OCI-LY3 (cell line): Measurements from ENCODE around the gene FNDC10.

ENCODE experiments used
- H2AFZ ChIP-seq: fragments of 200-600, 300-600 bp; shearing (Covaris generic); 2 replicates; pipeline ENCODE4 v1.6.0; 2014; ENCODE audit warnings: antibody characterized with exemption, low read depth, low read length
- H3K27ac ChIP-seq: fragments of 200-600, 300-600 bp; sonication (generic); 2 replicates; pipeline ENCODE4 v1.5.1; 2014; ENCODE audit warnings: mild to moderate bottlenecking, low read length, moderate library complexity, mixed read lengths
- H3K27me3 ChIP-seq: fragments of 200-600, 300-600 bp; sonication (generic); 2 replicates; pipeline ENCODE4 v1.6.1; 2014; ENCODE audit warnings: low read depth, low read length, mixed read lengths
- H3K36me3 ChIP-seq: fragments of 200-600, 300-600 bp; sonication (generic); replicated peaks from 2 replicates; pipeline ENCODE3; 2014; ENCODE audit warnings: low read depth, low read length, mixed read lengths
- H3K4me1 ChIP-seq: fragments of 300-600, 200-600 bp; sonication (generic); 2 replicates; pipeline ENCODE4 v1.6.1; 2014; ENCODE audit warnings: low read length, mixed read lengths
- H3K4me2 ChIP-seq: fragments of 200-600, 300-600 bp; sonication (generic); 2 replicates; pipeline ENCODE4 v1.6.1; 2014; ENCODE audit warnings: low read length, mixed read lengths
- H3K4me3 ChIP-seq: fragments of 300-600, 200-600 bp; sonication (generic); 2 replicates; pipeline ENCODE4 v1.5.1; 2014; ENCODE audit warnings: antibody characterized with exemption, mild to moderate bottlenecking, low read length, moderate library complexity
- H3K79me2 ChIP-seq: fragments of 300-600, 200-600 bp; shearing (Covaris generic); 2 replicates; pipeline ENCODE4 v1.6.1; 2014; ENCODE audit warnings: mild to moderate bottlenecking, low read length, mixed read lengths
- H3K9ac ChIP-seq: fragments of 300-600, 200-600 bp; shearing (Covaris generic); 2 replicates; pipeline ENCODE4 v1.6.0; 2014; ENCODE audit warnings: mild to moderate bottlenecking, low read length, moderate library complexity
- H3K9me3 ChIP-seq: fragments of 200-600, 300-600 bp; shearing (Covaris generic); 2 replicates; pipeline ENCODE4 v1.6.1; 2014; ENCODE audit warnings: low read length, mixed read lengths; ENCODE audit not compliant: insufficient read depth
- H4K20me1 ChIP-seq: fragments of 200-600, 300-600 bp; sonication (generic); 2 replicates; pipeline ENCODE4 v1.6.1; 2016; ENCODE audit warnings: low read length, mixed read lengths; ENCODE audit not compliant: insufficient read depth
- CTCF ChIP-seq: fragments of 200-600, 300-600 bp; sonication (generic); IDR thresholded peaks from 2 replicates; pipeline ENCODE4 v1.5.1; 2014; ENCODE audit warnings: antibody characterized with exemption, low read length, low read depth
- EZH2phosphoT487 ChIP-seq: fragments of 200-600 bp; shearing (Covaris generic); IDR thresholded peaks from 2 replicates; pipeline ENCODE4 v1.6.1; 2018; ENCODE audit warnings: antibody characterized with exemption, mixed run types, low read depth

FNDC10 gene

DNA sequence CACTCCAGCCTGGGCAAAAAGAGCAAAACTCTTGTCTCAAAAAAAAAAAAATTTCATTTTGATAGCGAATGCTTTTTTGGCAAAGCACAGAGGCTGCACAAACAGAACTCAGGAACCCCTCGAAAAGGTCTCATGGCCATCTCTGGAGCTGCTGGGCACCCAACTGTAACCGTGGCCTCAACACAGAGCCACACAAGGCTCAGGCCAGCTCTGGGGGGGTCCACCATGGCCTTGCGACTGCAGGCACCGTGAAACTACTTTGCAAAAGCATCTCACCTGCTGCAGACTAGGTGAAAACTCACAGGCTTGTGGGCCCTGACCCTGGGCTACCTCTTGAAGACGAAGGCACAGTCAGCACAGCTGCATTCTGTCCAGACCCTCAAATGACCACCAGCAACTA is 43.4 kb downstream of the FNDC10 start:
- Histone ChIP-seq H3K36me3 (no peaks in the 10 kb centered on the region), H3K4me1 (no peaks in the 10 kb centered on the region), H4K20me1 (no peaks in the 10 kb centered on the region), H2AFZ (no peak overlapping the region), H3K9me3 (no peaks in the 10 kb centered on the region), H3K27ac (no peak overlapping the region), H3K27me3 (no peaks in the 10 kb centered on the region), H3K4me2 (no peak overlapping the region), H3K4me3 (no peak overlapping the region), H3K9ac (no peak overlapping the region), H3K79me2 (no peaks in the 10 kb centered on the region)
- TF ChIP-seq CTCF, result no peak
- TF ChIP-seq EZH2phosphoT487, result no peak

DNA sequence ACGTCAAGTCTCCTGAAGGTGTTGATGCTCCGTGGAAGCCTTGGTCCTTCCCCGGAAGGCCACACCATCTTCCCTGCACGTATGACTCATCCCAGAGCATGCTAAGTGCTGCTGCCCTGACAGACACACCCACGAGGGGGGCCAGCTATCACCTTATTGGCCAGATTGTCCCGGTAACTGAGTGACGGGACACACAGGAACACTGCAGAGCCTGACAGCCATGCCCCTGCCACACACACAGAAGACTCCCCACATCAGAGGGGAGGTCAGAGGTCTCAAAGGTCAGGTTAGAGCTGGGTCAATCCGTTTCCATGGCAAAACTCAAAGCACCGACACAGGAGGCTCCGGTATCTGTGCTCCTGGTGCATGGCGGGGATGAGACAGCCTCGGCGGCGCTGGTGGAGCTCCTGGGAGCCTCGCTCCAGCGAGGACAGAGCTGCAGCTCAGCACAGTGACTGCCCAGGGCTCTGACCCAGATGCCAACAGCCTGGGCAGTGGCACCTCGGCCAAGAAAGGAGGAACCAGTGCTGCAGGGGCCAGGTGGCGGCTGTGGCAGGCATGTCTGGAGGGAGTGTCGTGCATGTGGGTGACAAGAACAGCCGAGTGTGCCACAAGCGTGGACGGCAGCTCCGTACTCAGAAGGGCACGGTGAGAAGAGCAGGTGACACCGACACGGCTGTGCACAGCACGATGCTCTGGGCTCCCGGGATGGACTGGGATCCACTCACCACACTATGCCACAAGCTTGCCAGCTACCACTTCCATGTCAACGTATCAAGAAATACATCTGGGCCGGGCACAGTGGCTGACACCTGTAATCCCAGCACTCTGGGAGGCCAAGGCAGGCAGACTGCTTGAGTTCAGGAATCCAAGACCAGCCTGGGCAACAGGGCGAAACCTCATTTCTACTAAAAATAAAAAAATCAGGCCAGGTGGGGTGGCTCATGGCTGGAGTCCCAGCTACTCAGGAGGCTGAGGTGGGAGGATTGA is 44.7 kb downstream of the FNDC10 start:
- H3K36me3 ChIP-seq, result no peaks in the 10 kb centered on the region
- H3K4me2 ChIP-seq, result no peak overlapping the region
- no peaks in the 10 kb centered on the region for H3K27me3 ChIP-seq
- TF ChIP-seq EZH2phosphoT487 (no peak), CTCF (no peak)
- H3K4me1 ChIP-seq, result no peaks in the 10 kb centered on the region
- no peak overlapping the region for H3K27ac ChIP-seq
- no peak overlapping the region for H3K4me3 ChIP-seq
- no peak overlapping the region for H3K9ac ChIP-seq
- no peaks in the 10 kb centered on the region for H4K20me1 ChIP-seq
- no peaks in the 10 kb centered on the region for H3K79me2 ChIP-seq
- H3K9me3 ChIP-seq, result no peaks in the 10 kb centered on the region
- H2AFZ ChIP-seq, result no peak overlapping the region

DNA sequence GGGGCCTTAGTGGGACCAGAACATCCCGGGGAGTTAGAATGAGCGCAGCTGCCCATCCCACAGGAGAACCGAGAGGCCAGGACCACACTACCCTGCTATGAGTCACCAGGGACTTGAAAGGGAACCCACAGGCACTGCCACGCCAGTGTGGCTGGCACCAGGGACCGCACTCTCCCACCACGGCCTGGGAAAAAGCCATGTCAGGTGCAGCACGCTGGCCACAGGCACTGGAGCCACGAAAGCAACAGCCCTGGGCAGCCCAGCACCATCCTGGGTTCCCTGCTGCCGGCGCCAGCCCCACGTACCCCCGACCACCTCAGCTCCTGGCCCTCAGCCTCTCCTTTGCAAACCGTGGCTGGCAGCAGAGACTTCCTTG is 45.4 kb downstream of the FNDC10 start:
- Histone ChIP-seq H3K79me2 (no peaks in the 10 kb centered on the region), H3K4me2 (no peak overlapping the region), H3K27ac (no peak overlapping the region), H3K36me3 (no peaks in the 10 kb centered on the region), H3K9me3 (no peaks in the 10 kb centered on the region), H3K4me3 (no peak overlapping the region), H3K27me3 (no peaks in the 10 kb centered on the region), H4K20me1 (no peaks in the 10 kb centered on the region), H2AFZ (no peak overlapping the region), H3K4me1 (no peaks in the 10 kb centered on the region), H3K9ac (no peak overlapping the region)
- no peak for TF ChIP-seq EZH2phosphoT487
- no peak for TF ChIP-seq CTCF

DNA sequence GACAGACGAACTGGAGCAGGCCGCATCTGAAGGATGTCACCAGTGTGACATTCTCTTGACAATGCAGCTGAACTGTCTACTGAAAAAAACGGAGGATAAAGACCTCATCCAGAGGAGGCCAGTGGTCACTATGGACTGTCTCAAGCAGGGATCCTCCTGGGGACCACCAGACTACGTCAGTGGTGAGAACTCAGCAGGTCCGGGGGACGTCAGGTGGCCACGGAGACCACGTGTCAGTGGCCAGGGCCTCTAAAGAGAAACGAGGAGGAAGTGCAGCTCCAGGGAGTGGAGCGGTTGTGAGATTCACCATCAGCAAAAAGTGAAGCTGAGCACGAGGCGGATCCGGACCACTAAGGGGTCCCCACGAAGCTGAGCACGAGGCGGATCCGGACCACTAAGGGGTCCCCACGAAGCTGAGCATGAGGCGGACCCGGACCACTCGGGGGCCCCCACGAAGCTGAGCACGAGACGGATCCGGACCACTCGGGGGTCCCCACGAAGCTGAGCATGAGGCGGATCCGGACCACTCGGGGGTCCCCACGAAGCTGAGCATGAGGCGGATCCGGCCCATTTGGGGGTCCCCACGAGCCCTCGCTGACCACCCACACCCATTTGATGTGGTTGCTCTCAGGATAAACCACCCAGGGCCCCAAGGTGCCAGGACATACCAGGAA is 46.0 kb downstream of the FNDC10 start:
- TF ChIP-seq CTCF (no peak), EZH2phosphoT487 (no peak)
- Histone ChIP-seq H3K9ac (no peak overlapping the region), H3K27ac (no peak overlapping the region), H2AFZ (no peak overlapping the region), H3K4me1 (no peaks in the 10 kb centered on the region), H3K27me3 (no peaks in the 10 kb centered on the region), H3K4me2 (no peak overlapping the region), H3K9me3 (no peaks in the 10 kb centered on the region), H3K4me3 (no peak overlapping the region), H4K20me1 (no peaks in the 10 kb centered on the region), H3K79me2 (no peaks in the 10 kb centered on the region), H3K36me3 (no peaks in the 10 kb centered on the region)
